CD4-positive, alpha-beta T cell treated with Interleukin-6 at 100 ng/mL for 8 hours (primary cell): ENCODE results near the gene PRKAR2B.
"Not testable (repeated sequence)": the region's sequence is repeated elsewhere in the genome, so short reads cannot be mapped to it uniquely, and the experiment has no call there.

Experiments used
- DNase-seq: peaks from one replicate; pipeline ENCODE4 v3.0.0-alpha.2; 2020; ENCODE audit warnings: mixed read lengths, low spot score

The PRKAR2B gene

GRCh38 chr7:107027208-107027607 is 17.3 kb upstream of the PRKAR2B start:
- DNase-seq = no peak

- DNase-seq = no peak
Measured at GRCh38 chr7:107029061-107029763, 15.3 kb upstream of the PRKAR2B start.

- no peak for DNase-seq
Measured at GRCh38 chr7:107029764-107030286, 14.7 kb upstream of the PRKAR2B start.

- no peak for DNase-seq
Measured at GRCh38 chr7:107032050-107032449, 12.5 kb upstream of the PRKAR2B start.

DNA sequence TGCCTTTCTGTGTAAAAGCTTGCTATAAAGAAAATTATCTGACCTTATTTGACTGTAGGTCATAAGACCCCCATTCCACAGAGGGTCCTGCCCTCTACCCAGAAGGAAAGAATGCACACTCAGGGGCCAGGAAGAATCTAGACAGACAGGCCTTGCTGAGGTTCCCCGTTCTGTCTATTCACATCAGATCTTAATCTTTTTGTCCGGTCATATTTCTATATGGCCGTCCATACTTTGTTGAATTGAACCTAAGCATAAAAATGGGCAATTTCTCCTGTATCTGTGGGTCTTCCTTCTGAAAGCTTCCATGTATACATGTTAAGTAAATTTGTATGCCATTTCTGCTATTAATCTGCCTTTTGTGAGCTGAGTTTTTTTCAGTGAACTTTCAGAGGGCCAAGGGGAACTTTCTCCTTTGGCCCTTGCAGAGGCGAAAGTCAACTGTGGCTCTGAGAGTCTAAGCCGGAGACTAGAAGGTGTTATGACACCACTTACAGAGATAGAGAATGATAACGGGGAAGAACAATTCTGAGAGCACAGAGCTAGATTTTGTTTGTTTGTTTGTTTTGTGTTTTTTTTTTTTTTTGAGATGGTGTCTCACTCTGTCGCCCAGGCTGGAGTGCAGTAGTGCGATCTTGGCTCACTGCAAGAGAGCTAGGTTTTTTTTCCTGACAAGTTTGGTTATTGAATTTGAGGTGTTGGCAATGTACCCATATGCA is 11.6 kb upstream of the PRKAR2B start:
- DNase-seq = no peak

GRCh38 chr7:107034553-107034952 is 10.0 kb upstream of the PRKAR2B start:
- DNase-seq = no peak

DNA sequence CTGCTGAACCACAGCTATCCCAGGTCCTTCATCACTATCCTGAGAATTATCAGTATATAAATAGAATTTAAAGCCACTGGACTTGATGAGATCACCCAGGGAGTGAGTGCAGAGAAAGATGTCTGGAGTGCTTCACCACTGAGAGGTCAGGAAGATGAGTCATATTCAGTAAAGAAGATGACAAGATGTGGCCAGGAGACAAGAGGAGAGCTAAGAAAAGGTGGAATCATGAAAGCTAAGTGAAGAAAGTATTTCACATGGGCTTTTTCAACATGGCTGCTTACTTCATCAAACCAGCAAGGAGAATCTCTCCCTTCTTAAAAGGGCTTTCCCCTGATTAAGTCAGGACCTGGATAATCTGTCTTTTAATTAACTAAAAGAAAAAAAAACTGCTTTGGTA is 9.1 kb upstream of the PRKAR2B start:
- DNase-seq = no peak

- DNase-seq = no peak
Measured at GRCh38 chr7:107036535-107036934, 8.0 kb upstream of the PRKAR2B start.

DNA sequence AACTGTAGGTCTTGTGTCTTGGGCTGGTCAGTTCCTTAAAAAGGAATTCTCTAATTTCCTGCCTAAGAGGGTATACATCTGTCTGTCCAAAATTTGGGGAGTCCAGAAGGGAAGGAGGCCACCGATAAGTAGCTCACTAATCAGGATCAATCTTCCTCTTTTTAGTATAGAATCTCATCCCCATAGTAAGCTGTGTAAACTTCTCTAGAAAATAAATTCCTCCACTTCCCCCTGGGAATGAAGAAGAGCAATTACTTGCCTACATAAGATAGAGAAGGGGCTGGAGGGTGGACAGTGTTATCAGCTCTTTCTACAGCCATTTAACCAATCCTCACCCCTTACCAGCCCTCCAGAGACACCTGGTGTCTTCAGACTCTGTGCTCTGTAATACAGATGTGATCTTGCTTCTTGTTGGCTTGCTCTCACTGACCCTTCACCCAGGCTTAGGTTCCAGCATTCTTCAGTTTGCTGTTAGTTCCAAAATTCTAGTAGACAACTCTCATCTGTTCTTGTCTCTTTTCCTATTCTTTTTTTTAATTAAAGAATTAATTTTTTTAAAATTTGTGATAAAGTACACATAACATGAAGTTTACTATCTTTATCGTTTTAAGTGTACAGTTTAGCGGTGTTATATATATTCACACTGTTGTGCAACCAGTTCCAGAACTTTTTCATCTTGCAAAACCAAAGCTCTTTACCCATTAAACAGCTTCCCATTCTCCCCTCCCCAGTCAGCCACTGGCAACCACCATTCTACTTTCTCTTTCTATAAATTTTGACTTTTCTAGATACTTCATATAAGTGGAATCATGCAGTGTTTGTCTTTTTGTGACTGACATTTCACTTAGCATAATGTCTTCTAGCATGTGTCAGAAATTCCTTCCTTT is 6.5 kb upstream of the PRKAR2B start:
- DNase-seq = no peak

DNA sequence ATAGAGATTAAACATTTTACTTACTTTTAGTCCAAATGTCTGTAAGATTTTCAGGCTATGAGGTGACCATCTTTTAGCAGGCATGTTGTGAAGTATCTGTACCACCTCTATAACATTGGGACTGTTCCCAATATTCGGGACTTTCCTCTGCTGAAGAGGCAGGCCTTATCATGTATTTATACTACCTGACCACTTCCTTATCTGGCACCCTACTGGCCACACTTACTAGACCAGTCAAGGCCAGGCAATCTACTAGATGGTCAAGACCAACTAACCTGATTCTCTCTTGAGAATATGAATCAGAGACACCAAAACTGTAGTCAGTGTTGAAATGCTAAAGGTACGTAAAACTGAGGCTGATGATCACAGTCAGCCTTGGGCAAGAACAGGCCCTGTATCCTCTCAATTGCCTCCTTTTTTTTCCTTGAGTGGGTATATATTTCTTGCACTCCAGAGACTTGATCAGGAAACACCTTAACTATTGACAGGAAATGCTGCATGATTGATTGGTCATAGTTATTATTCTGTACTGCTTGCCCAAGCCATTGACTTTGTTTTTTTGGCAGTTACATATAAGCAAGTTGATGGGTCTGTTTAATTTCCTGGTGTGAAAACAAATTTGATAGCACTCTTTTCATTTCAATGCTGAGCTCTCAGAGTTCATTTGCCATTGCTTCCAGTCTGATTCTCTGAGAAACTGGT is 5.2 kb upstream of the PRKAR2B start:
- no peak for DNase-seq

- no peak for DNase-seq
Measured at GRCh38 chr7:107041097-107041496, 3.4 kb upstream of the PRKAR2B start.

DNA sequence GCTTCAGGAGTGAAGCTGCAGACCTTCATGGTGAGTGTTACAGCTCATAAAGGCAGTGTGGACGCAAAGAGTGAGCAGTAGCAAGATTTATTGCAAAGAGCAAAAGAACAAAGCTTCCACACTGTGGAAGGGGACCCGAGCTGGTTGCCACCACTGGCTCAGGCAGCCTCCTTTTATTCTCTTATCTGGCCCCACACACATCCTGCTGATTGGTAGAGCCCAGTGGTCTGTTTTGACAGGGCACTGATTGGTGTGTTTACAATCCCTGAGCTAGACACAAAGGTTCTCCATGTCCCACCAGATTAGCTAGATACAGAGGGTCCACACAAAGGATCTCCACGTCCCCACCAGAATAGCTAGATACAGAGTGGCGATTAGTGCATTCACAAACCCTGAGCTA is 2.7 kb upstream of the PRKAR2B start:
- DNase-seq = not testable (repeated sequence)

DNA sequence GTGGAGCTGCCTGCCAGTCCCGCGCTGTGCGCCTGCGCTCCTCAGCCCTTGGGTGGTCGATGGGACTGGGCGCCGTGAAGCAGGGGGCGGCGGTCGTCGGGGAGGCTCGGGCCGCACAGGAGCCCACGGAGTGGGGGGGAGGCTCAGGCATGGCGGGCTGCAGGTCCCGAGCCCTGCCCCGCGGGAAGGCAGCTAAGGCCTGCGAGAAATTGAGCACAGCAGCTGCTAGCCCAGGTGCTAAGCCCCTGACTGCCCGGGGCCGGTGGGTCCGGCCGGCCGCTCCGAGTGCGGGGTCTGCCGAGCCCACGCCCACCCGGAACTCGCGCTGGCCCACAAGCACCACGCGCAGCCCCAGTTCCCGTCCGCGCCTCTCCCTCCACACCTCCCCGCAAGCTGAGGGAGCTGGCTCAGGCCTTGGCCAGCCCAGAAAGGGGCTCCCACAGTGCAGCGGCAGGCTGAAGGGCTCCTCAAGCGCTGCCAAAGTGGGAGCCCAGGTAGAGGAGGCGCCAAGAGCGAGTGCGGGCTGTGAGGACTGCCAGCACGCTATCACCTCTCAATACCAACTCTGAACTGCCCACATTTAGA is 2.1 kb upstream of the PRKAR2B start:
- not testable (repeated sequence) for DNase-seq

DNA sequence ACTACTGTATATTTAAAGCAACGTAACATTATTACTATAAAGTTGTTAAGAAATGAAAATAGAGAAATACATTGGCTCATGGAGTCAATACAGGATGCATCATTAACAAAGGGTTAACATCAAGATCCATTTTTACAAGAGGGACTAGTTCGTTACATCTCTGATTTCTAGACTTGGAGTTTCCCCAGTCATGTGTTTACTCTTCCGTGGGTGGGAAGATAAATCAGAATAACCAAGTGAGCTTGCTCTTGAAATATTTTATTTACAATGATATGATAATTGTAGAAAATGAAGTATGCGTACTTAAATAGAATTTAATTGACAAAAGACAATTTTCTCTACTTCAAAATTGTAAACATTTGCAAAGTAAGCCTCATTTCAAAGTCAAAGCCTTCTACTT is 1.0 kb upstream of the PRKAR2B start:
- no peak for DNase-seq

DNA sequence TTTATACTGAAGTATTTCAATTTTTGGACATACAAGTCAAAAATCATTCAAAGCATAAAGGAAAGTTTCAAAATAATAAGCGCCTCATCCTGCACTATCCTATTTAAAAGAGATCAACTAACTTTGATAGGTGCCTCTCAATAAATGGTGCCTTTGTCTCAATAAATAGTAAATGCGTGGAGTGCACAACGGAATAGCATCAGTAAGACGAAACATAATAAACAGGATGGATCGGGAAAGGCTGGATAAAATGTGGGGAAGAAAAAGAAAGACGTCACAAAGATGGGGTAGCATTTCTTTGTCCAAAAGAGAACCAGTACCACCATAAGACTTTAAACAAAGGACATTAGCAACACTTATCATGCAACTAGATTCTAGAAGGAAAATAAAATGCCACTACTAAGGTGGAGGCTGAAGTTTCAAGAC is 571 bp upstream of the PRKAR2B start:
- DNase-seq = no peak

DNA sequence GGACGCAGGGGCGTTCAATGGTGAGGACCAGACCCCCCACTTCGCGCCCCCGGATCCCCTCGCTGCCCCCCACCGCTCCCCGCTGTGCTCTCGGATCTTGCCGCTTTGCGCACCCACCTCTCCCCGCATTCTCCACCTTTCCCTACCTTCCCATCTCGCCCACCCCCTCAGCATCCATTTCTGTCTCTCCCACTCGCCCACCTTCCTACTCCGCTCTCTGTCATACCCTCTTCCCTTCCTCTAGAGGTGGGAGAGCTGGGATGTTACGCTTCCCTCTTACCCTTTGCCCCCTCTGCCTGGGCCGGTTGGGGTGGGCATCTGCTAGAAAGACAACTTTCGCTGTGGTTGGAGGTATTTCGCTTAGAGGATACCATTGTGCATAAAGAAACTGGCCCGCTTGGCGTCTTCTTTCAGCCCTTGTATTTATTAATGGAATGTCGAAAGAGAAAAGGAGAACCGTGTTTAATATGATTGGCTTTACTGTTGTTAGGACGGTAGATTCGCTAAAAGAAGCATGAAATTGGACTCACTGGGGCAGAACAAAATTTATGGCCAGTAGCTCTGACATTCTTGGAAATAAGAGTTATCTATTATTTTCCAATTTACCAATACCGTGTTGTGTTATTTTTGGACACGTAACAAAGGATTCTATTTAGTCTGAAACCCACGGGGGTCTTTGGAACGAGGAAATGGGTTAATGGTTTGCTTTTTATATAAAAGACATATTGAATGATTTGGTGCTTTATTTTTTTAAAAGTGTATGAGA is 873 bp downstream of the PRKAR2B start:
- DNase-seq = no peak

- DNase-seq = no peak
Measured at GRCh38 chr7:107045980-107046379, 1.5 kb downstream of the PRKAR2B start.

DNA sequence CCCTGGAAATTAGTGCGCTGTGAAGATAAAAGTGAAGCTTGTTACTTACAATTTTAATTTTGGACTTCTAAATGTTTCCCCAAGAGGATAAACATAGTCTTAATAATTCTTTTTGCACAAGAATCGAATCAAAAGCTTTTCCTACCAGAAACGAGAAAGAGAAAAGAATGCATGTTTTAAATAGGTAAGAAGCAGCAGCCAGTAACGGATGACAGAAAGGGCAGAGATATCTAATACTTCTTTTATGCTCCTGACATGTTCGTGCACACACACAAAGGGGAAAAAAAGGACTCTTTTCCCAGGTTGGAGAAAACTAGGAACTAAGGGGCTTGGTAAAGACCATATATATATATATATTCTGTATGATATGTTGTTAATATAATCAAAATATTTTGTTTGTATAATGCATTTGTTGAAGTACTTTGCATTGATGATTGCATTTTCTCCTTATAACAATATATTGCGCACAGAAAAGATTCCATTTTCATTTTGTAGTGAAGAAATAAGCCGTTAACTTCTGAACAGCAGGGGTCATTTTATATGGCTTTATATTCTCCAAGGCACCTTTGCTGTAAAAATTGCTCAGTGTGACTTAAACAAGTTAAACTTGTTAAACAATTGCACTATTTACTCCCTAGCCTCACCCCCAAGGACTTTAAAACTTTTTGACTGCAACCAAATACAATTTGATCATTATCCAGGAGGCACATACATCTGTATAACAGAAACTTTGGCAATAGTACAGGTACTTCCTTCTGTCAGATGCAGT is 2.2 kb downstream of the PRKAR2B start:
- DNase-seq = no peak

DNA sequence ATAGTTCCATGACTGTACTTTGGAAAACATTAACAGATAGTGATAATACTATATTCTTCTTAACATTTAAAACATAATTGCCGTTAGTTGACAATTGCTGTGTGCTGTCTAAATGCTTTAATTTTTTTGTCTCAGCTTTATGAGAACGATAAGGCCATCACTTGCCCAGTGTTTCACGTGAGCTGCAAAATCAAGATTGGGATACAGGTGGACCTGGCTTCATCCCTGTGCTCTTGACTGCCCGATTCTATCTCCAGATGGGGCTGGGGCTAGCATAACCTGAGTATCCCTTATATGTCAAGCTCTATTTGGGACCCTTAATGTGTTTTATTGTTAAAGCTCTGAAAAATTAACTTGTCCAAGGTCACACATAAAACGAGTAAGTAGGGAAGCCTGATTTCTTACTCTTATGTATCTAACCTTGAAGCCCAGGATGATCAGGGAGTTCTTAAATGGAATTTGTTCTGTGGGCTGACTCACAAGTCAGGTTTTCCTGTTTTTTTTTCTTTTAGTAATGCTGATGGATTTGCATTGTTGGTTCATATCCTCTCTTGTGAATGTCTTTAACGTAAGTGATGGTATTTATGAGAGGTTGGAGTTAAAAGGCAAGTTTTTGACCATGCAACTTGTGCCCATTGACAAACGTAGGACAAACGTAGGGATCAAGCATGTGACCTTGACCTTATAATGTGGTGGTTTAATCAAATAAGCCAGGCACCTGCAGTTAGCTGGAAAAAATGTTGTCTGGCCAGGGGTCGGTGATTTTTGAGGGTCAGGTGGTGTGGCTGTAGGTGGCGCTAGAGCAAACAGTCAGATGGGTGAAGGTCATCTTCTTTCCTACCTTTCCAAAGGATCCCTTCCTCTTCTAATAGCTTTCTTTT is 3.6 kb downstream of the PRKAR2B start:
- no peak for DNase-seq
